ENCODE measurements around the gene REC8. TPM values are rescaled to one million over a fixed set of nuclear protein-coding genes. Genes with fewer than 3 reads are reported as not detected.

Gene REC8
- total and polyA plus RNA-seq, 2 of the 13 experiments (the other 11 are each of a cell fraction or from before 2014, with no cell fraction given): 3.4 to 14.7 TPM

GRCh38 chr14:24135584-24135833 lies 36.4 kb upstream of the REC8 start (continued):
- TF ChIP-seq DBP (CRISPR knock-in tag; IDR thresholded peaks at IDR 0.05; ENCODE audit: not compliant biosample characterization) (no peak), POGZ (CRISPR knock-in tag; IDR thresholded peaks at IDR 0.05) (no peak), SMAD9 (CRISPR knock-in tag; IDR thresholded peaks at IDR 0.05) (peak; percentile 88; the same call in 1 of the 2 replicates), EHMT2 (IDR thresholded peaks at IDR 0.05; ENCODE audit: borderline replicate concordance, low read depth, low read length) (no peak), ZNF264 (CRISPR knock-in tag; IDR thresholded peaks at IDR 0.05) (0 out of 2 replicates have a peak, but pooled peaks have one; percentile 11), ZBTB37 (CRISPR knock-in tag; IDR thresholded peaks at IDR 0.05) (no peak), EED (CRISPR knock-in tag; IDR thresholded peaks at IDR 0.05) (no peak), FOXO1 (CRISPR knock-in tag; IDR thresholded peaks at IDR 0.05) (no peak; the same call in 1 of the 2 replicates), ZNF136 (CRISPR knock-in tag; IDR thresholded peaks at IDR 0.05; ENCODE audit: low read depth) (no peak), KDM4B (CRISPR knock-in tag; IDR thresholded peaks at IDR 0.05) (no peak), ZNF781 (CRISPR knock-in tag; IDR thresholded peaks at IDR 0.05; ENCODE audit: borderline replicate concordance, not compliant biosample characterization) (peak; percentile 87), ZBTB3 (CRISPR knock-in tag; IDR thresholded peaks at IDR 0.05; ENCODE audit: borderline replicate concordance, low read depth) (no peak), TMF1 (CRISPR knock-in tag; IDR thresholded peaks at IDR 0.05; ENCODE audit: low read depth) (no peak), ZNF569 (CRISPR knock-in tag; IDR thresholded peaks at IDR 0.05; ENCODE audit: borderline replicate concordance) (peak; percentile 43; the same call in 1 of the 2 replicates), MED8 (CRISPR knock-in tag; IDR thresholded peaks at IDR 0.05; ENCODE audit: insufficient replicate concordance) (no peak), KLF9 (CRISPR knock-in tag; IDR thresholded peaks at IDR 0.05; ENCODE audit: low read depth) (no peak), LRRFIP1 (CRISPR knock-in tag; conservative IDR thresholded peaks at IDR 0.05) (0 out of 2 replicates have a peak, but pooled peaks have one; percentile 20)
- TF ChIP-seq, protein P1, sequence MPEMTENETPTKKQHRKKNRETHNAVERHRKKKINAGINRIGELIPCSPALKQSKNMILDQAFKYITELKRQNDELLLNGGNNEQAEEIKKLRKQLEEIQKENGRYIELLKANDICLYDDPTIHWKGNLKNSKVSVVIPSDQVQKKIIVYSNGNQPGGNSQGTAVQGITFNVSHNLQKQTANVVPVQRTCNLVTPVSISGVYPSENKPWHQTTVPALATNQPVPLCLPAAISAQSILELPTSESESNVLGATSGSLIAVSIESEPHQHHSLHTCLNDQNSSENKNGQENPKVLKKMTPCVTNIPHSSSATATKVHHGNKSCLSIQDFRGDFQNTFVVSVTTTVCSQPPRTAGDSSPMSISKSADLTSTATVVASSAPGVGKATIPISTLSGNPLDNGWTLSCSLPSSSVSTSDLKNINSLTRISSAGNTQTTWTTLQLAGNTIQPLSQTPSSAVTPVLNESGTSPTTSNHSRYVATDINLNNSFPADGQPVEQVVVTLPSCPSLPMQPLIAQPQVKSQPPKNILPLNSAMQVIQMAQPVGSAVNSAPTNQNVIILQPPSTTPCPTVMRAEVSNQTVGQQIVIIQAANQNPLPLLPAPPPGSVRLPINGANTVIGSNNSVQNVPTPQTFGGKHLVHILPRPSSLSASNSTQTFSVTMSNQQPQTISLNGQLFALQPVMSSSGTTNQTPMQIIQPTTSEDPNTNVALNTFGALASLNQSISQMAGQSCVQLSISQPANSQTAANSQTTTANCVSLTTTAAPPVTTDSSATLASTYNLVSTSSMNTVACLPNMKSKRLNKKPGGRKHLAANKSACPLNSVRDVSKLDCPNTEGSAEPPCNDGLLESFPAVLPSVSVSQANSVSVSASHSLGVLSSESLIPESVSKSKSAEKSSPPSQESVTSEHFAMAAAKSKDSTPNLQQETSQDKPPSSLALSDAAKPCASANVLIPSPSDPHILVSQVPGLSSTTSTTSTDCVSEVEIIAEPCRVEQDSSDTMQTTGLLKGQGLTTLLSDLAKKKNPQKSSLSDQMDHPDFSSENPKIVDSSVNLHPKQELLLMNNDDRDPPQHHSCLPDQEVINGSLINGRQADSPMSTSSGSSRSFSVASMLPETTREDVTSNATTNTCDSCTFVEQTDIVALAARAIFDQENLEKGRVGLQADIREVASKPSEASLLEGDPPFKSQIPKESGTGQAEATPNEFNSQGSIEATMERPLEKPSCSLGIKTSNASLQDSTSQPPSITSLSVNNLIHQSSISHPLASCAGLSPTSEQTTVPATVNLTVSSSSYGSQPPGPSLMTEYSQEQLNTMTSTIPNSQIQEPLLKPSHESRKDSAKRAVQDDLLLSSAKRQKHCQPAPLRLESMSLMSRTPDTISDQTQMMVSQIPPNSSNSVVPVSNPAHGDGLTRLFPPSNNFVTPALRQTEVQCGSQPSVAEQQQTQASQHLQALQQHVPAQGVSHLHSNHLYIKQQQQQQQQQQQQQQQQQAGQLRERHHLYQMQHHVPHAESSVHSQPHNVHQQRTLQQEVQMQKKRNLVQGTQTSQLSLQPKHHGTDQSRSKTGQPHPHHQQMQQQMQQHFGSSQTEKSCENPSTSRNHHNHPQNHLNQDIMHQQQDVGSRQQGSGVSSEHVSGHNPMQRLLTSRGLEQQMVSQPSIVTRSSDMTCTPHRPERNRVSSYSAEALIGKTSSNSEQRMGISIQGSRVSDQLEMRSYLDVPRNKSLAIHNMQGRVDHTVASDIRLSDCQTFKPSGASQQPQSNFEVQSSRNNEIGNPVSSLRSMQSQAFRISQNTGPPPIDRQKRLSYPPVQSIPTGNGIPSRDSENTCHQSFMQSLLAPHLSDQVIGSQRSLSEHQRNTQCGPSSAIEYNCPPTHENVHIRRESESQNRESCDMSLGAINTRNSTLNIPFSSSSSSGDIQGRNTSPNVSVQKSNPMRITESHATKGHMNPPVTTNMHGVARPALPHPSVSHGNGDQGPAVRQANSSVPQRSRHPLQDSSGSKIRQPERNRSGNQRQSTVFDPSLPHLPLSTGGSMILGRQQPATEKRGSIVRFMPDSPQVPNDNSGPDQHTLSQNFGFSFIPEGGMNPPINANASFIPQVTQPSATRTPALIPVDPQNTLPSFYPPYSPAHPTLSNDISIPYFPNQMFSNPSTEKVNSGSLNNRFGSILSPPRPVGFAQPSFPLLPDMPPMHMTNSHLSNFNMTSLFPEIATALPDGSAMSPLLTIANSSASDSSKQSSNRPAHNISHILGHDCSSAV (CRISPR knock-in tag; IDR thresholded peaks at IDR 0.05; ENCODE audit: borderline replicate concordance): peak; percentile 34; the same call in 1 of the 2 replicates

All from HepG2 (cell line).